ENCODE measurements around the gene PLS1.
"Not testable (repeated sequence)": the region's sequence is repeated elsewhere in the genome, so short reads cannot be mapped to it uniquely, and the experiment has no call there.

Gene PLS1

GRCh38 chr3:142595951-142596725 lies at the start of gene PLS1:
Gene PLS1, plus strand, starts transcription at chr3:142596393. Its CDS starts 67,845 bp downstream, at chr3:142664238.
- peak; percentile 70 for DNase-seq

GRCh38 chr3:142549986-142550385 lies 46.2 kb upstream of the PLS1 start:
- DNase-seq, result no peak

GRCh38 chr3:142552579-142552978 lies 43.6 kb upstream of the PLS1 start:
- DNase-seq, result not testable (repeated sequence)

GRCh38 chr3:142553741-142554140 lies 42.5 kb upstream of the PLS1 start:
- no peak for DNase-seq

- no peak for DNase-seq
Observed at GRCh38 chr3:142560118-142560517, 36.1 kb upstream of the PLS1 start.

- DNase-seq, result no peak
Observed at GRCh38 chr3:142563496-142563997, 32.6 kb upstream of the PLS1 start.

- DNase-seq, result no peak
Observed at GRCh38 chr3:142566096-142566495, 30.1 kb upstream of the PLS1 start.

- DNase-seq, result no peak
Observed at GRCh38 chr3:142568393-142569017, 27.7 kb upstream of the PLS1 start.

- not testable (repeated sequence) for DNase-seq
Observed at GRCh38 chr3:142569422-142569821, 26.8 kb upstream of the PLS1 start.

- DNase-seq, result not testable (repeated sequence)
Observed at GRCh38 chr3:142574223-142574622, 22.0 kb upstream of the PLS1 start.

- DNase-seq, result no peak
Observed at GRCh38 chr3:142574665-142575064, 21.5 kb upstream of the PLS1 start.

GRCh38 chr3:142576792-142577191 lies 19.4 kb upstream of the PLS1 start:
- DNase-seq, result no peak

- no peak for DNase-seq
Observed at GRCh38 chr3:142577696-142578328, 18.4 kb upstream of the PLS1 start.

- peak; percentile 89 for DNase-seq
Observed at GRCh38 chr3:142578329-142579223, 17.6 kb upstream of the PLS1 start, which contains the start of gene ATR. Gene ATR, minus strand, starts transcription at chr3:142578733. Its CDS starts 29 bp downstream, at chr3:142578704.

- DNase-seq, result no peak
Observed at GRCh38 chr3:142580061-142580423, 16.2 kb upstream of the PLS1 start.

GRCh38 chr3:142581070-142581469 lies 15.1 kb upstream of the PLS1 start:
- DNase-seq, result not testable (repeated sequence)

GRCh38 chr3:142586803-142587406 lies 9.3 kb upstream of the PLS1 start:
- peak; percentile 5 for DNase-seq

- DNase-seq, result no peak
Observed at GRCh38 chr3:142588703-142589102, 7.5 kb upstream of the PLS1 start.

- not testable (repeated sequence) for DNase-seq
Observed at GRCh38 chr3:142592268-142592667, 3.9 kb upstream of the PLS1 start.

GRCh38 chr3:142595141-142595540 lies 1.1 kb upstream of the PLS1 start:
- DNase-seq, result no peak

- DNase-seq, result no peak
Observed at GRCh38 chr3:142595581-142595950, 627 bp upstream of the PLS1 start.

GRCh38 chr3:142596726-142597088 lies 514 bp downstream of the PLS1 start:
- no peak for DNase-seq
